OCI-LY1 (cell line): ENCODE measurements around the gene FIZ1.

ENCODE experiments used
- CTCF ChIP-seq: fragments of 200-600 bp; sonication (generic), shearing (Covaris generic); IDR thresholded peaks from 2 replicates; pipeline ENCODE4 v1.5.1; 2017; ENCODE audit warnings: mild to moderate bottlenecking, antibody characterized with exemption, low read length, moderate library complexity, mixed read lengths
- EZH2 ChIP-seq: fragments of 200-600 bp; sonication (generic), shearing (Covaris generic); IDR thresholded peaks from 2 replicates; pipeline ENCODE4 v1.8.0; 2017; ENCODE audit warnings: borderline replicate concordance, mixed run types, mild to moderate bottlenecking, antibody characterized with exemption, low read length, moderate library complexity, mixed read lengths

DNA sequence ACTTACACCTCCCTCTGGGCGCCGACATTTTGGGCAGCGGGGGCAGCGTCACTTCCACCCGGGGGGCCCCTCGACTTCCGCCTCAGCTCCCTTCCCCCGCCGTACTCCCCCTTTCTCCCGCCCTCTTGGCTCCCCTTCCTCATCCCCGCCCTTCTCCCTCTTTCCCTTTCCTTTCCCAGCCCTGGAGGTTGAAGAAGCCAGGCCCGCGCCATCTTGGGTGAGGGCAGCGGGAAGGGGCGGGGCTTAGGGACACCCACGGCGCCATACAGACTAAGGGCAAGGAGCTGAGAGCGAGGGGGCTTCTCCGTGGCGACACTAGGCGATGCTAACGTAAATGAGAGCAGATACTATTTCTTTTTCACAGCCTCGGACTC, at the start of gene FIZ1:
- TF ChIP-seq CTCF (no peak), EZH2 (no peak)
